HG02938 (cell line): Measurements from ENCODE around the gene LZIC.
"Not testable (repeated sequence)": the region's sequence is repeated elsewhere in the genome, so short reads cannot be mapped to it uniquely, and the experiment has no call there.

Experiments used
- ATAC-seq: cut with Tn5 transposase; IDR thresholded peaks from one replicate; pipeline ENCODE4 v1.9.1; 2021; ENCODE audit warnings: mild to moderate bottlenecking, moderate library complexity; ENCODE audit not compliant: unreplicated experiment

Gene LZIC

GRCh38 chr1:9942939-9943788 lies at the start of gene LZIC, which contains the start of gene NMNAT1:
LZIC (minus strand) TSS chr1:9943391; CDS start chr1:9936619, 6,772 bp downstream.
NMNAT1 (plus strand) TSS chr1:9943475; CDS start chr1:9972074, 28,599 bp downstream.
- ATAC-seq: peak; percentile 92

GRCh38 chr1:9992910-9993309 lies 49.7 kb upstream of the LZIC start:
- ATAC-seq: no peak

DNA sequence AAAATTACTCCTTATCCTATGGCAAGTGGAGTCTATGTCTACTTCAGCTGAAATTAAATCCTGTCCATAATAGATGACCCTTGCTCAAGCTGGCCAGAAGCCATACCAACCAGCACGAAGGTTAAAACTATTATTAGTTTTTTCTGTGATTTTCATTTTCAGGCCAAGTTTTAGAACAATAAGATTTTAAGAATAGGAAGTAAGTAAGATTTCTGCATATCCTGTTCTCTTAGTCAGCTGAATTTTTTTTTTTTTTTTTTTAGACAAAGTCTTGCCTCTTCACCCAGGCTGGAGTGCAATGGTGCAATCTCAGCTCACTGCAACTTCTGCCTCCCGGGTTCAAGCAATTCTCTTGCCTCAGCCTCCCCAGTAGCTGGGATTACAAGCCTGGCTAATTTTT lies 47.8 kb upstream of the LZIC start:
- ATAC-seq: no peak

GRCh38 chr1:9989773-9990172 lies 46.6 kb upstream of the LZIC start:
- no peak for ATAC-seq

GRCh38 chr1:9985001-9985400 lies 41.8 kb upstream of the LZIC start:
- no peak for ATAC-seq

GRCh38 chr1:9984253-9984652 lies 41.1 kb upstream of the LZIC start:
- ATAC-seq: no peak

DNA sequence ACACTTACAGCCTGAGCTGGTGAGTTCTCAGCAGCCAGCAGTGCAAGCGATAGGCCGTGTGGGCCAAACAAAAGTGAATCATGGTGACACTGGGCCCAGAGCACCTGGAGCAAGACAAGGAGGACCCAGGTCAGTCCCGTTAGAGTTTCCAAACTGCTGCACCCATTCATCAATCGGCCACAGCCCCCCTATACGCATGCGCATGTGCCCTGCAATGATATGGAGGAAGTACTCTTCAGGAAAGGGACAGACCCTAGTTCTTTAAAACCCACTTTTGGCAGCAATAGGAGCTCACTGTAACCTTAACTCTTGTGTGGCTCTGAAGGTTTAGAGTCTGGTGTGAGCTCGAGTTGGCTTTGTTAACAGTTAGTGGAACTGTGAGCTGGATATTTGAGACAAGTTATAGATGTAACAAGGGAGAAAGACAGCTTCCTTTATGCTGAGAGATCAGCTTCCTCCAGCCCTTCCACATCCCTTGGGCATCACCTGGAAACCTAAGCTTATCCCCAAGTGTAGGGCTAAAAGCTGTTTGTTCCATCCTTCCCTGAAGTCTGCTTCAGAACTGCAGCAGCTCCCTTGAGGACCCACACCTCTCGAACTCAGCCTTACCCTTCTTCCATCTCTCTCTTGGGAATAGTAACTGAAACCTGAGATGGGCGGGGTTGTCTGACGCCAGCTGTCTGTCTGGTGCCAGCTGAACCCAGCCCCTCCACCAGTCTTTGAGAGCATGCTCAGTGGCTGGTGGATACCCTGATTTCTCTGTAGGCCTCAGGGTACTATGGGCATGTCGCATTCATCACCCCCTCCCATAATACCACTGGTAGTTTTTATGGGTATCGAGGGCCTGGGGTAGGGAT lies 17.7 kb upstream of the LZIC start:
- ATAC-seq: no peak

DNA sequence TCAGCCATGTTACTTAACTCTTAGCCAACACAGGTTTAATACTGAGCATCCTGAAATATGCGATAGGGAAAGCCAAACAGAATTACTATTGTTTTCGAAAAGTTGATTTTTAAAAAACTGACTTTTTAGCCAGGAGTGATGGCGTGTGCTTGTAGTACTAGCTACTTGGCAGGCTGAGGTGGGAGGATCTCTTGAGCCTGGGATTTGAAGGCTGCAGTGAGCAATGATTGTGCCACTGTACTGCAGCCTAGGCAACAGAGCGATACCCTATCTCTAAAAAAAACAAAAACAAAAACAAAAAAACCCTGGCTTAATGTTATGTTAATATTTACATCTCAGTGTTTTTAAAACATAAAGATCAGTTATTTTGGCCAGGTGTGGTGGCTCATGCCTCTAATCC lies 16.8 kb upstream of the LZIC start:
- no peak for ATAC-seq

DNA sequence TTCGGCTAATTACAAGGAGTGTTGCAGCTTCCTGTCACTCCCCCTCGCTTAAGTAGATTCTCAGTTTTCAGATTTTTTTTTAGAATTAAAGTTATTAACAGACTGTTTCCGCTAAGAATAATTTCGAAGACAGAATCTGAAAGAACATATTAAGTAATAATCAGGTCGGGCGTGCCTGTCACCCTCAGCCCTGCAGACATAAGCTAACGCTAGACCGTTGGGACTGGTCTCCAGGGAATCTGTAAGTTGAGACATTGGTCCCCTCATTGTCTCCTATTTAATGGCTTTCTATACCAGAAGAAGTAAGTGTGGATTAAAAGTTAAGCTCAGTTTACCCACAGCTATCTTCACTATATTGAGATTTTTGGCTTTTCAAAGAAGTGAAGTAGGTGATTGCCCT lies 14.5 kb upstream of the LZIC start:
- no peak for ATAC-seq

DNA sequence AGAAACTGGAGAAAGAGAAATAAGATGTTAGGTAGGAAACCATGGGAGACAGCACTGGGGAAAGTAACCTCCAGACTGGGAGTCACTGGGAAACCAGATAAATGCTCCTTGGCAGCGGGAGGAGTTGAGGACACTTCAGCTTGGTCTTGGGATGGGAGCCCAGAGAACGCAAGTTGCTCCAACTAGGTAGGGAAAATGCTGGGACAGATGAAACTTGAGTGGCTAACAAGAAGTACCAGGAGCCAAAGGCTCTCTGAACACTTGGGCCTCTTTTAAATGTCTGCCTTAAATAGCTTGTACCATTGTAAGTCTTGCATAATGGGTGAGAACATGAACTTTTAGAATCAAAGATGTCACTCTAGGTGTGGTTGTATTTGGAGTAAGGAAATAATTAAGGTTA lies 3.1 kb upstream of the LZIC start:
- ATAC-seq: no peak

- ATAC-seq: peak; percentile 9
Observed at GRCh38 chr1:9942399-9942938, 722 bp downstream of the LZIC start.

DNA sequence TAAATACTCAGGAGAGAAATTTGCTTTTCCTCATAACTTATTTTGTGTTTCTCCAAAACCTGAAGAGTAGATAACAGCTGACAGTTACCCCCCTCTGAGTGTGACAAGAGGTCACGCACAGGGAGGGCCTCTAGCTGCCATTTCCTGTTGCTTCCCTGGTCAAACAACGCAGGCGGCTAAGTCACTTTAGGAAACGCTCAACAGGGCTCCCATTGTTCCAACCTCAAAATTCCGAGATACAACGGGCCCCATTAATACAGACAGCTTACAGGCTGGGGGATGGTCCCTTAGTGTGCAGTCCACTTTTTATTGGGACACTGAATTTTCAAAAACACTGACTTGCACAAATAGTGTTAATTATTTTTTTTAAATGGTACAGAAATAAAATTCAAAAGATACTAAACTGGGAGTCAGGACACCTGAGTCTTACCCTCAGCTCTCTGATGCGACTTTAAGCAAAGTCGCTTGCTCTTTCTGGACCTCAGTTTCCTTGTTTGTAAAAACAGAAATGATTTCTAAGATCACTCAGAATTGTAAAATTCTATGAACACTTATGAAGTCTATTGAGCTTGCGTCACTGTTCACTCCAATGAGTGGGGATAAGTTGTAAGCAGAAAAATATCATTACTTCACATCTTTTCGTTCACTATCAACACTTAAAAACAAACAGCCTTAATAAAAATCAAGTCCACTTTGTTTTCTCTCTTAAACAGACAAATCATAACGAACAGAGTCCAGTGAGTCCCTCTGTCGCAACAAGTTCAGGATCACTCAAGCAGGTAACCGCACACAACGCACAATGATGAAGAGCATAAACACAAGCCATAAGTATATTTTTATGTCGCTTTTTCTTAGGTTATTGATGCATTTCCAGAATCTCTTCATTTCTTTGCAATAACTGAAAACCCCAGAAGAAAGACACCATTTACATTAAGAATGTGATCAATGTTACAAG lies 13.5 kb downstream of the LZIC start:
- ATAC-seq: no peak

GRCh38 chr1:9927259-9927658 lies 15.9 kb downstream of the LZIC start:
- ATAC-seq: no peak

- ATAC-seq: no peak
Observed at GRCh38 chr1:9922342-9922741, 20.8 kb downstream of the LZIC start.

DNA sequence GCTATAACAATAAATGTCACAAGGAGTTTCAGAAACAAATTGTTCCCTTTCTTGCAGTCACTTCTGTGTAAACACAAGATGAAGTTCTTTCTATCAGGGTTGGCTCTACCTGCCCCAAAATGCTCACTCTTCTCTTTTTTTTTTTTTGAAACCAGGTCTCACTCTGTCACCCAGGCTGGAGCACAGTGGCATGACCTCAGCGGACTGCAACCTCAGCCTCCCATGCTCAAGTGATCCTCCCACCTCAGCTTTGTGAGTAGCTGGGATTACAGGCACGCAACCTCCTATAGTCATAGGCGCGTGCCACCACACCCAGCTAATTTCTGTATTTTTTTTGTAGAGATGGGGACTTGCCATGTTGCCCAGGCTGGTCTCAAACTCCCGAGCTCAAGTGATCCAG lies 22.6 kb downstream of the LZIC start:
- no peak for ATAC-seq

DNA sequence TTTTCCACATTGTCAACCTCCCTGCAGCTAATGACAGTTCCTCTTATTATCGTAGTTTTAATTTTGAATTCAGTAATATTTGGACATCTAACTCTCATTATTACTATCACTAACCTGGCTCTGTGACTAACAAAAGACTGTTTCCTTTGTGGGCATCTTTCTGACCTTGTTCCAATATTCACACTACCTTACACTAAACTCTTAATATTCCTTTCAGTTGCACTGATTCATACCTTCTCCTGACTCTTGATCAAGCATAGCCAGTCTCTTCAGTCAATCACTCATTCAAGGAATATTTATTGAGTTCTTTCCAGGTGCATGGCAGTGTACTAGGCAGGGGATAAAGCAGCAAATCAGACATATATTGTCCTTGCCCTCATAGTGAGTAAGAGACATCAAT lies 25.3 kb downstream of the LZIC start:
- no peak for ATAC-seq

DNA sequence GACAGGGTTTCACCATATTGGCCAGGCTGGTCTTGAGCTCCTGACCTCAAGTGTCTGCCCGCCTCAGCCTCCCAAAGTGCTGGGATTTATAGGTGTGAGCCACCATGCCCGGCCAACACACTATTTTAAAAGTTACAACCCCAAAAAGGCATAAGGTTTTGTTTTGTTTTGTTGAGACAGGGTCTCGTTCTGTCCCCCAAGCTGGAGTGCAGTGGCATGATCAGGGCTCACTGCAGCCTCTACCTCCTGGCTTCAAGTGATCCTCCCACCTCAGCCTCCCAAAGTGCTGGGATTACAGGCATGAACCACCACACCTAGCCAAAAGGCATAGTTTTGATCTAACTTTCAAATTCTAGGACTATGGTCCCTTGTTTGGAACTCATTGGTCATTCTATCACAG lies 25.7 kb downstream of the LZIC start:
- ATAC-seq: not testable (repeated sequence)

- ATAC-seq: no peak
Observed at GRCh38 chr1:9916452-9916851, 26.7 kb downstream of the LZIC start.

- ATAC-seq: no peak
Observed at GRCh38 chr1:9914610-9914937, 28.6 kb downstream of the LZIC start.

DNA sequence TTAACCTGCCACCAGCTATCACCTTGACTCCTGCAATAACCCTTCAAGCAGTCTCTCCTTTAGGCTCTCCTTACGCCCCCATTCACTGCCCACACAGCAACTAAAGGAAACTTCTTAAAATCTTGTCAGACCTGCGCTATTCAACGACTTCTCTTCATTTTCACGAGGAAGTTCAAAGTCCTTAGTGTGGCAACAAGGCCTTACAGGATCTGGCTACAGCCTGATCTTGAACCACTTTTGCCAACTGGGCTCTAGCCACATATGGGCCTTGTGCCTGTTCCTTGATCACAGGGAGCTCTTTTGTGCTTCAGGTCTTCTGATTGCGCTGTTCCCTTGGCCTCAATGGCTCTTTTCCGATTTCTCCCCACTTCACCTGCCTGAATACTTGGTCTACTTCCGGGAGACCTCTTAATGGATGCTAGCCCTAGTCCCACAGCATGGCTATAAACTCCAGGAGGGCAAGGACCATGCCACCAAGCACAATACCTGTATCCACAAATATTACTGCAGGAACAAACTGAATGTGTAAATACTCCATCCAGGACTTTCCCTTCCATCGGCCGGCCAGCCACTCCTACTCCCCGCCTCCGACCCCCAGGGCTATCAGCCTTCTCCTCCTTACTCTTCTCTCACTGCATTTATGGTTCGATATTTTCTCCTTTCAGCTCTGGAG lies 30.8 kb downstream of the LZIC start:
- ATAC-seq: no peak
